Left renal cortex interstitium (tissue), 4 donors: ENCODE results near the gene GRIN2B. TPM values are rescaled to one million over a fixed set of nuclear protein-coding genes. Genes with fewer than 3 reads are reported as not detected.

ENCODE experiments used
- DNase-seq, 4 donors: peaks; one replicate each; pipeline ENCODE4 v3.0.0-alpha.2; 2013; ENCODE audit warnings: low read depth in 4 of 4, low spot score in 2 of 4, missing footprints in 1 of 4
- polyA plus RNA-seq, 4 donors: library from polyadenylated mRNA; unstranded; fragments of 120-200 nt; gene quantifications; one replicate each; pipeline ENCODE4 v1.2.1, GENCODE V29; 2013; ENCODE audit not compliant: insufficient read length in 4 of 4

Gene GRIN2B
- 1 to 10 TPM in 3 of 4 donors, under 1 TPM in 1; 0.62 to 1.3 (median 1.0) TPM for polyA plus RNA-seq

- DNase-seq = peak; percentile 42 to 63 (median 50)
These were observed at the start of gene GRIN2B for GRCh38 chr12:13981296-13981962. TSS of gene GRIN2B (minus strand) at chr12:13981602. CDS start at chr12:13866208, 115,394 bp downstream.

- DNase-seq = no peak
These were observed 45.1 kb upstream of the GRIN2B start for GRCh38 chr12:14026537-14026936.

GRCh38 chr12:14024591-14024990 lies 43.2 kb upstream of the GRIN2B start:
- DNase-seq = no peak

GRCh38 chr12:14018080-14018479 lies 36.7 kb upstream of the GRIN2B start:
- no peak for DNase-seq

DNA sequence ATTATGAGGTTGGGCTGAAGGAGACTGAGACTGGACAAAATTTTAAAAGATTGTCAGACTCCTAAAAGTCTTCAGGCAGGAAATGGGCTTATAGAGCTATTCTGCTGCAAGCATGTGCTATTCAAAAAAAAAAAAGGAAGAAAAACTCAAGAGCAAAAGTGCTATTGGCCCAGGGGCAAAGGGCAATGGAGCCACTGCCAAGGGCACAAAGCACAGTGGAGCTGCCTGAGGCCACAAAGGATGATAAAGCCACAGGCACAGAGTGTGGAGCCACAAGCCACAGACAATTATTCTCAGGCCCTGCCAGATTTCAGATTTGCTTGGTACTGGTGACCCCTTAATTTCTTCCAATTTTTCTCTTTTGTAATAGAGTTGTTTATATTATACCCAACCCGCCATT lies 29.6 kb upstream of the GRIN2B start:
- DNase-seq = no peak

- no peak for DNase-seq
These were observed 26.2 kb upstream of the GRIN2B start for GRCh38 chr12:14007639-14008038.

DNA sequence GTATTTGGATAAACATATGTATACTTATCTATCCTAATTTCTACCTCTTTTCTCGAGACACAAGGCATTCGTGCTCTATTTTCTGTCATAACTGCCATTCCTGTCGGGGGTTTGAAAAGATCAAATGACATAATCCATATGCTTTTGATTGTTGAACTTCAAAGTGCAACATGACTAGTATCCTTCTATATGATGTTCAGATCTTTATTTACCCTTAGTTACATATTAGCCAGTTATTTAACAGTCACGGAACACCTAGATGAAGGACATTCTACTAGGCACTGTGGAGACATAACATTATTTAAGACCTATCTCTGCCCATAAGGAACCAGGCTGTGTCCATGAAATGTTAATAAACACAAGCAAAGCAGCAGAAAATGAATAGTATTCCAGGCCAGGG lies 11.2 kb upstream of the GRIN2B start:
- no peak for DNase-seq

- DNase-seq = no peak
These were observed 10.7 kb upstream of the GRIN2B start for GRCh38 chr12:13992106-13992505.

GRCh38 chr12:13986031-13986430 lies 4.6 kb upstream of the GRIN2B start:
- DNase-seq = no peak

DNA sequence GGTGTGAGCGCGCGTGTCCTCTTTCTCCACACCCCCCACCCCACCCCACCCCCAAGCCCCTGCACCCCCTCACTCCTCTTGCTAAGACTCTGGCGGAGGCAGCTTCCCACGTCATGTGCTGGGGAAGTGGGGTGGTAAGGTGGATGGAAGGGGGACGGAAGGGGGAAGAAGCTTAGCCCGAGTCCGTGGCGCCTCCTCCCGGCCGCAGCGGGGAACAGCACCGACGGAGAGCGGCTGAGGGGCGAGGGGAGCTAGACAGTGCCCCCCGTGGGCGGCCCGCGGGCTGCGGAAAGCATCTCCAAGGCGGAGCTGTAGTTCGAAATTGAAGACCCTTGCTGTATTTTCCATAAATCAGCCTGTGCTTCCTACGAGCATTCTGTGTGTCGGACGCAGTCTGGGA lies 588 bp upstream of the GRIN2B start:
- DNase-seq = peak in 2 of 4 donors; percentile 13 to 37

GRCh38 chr12:13980538-13981295 lies 685 bp downstream of the GRIN2B start:
- peak in 3 of 4 donors; percentile 7 to 34 (median 18) for DNase-seq

DNA sequence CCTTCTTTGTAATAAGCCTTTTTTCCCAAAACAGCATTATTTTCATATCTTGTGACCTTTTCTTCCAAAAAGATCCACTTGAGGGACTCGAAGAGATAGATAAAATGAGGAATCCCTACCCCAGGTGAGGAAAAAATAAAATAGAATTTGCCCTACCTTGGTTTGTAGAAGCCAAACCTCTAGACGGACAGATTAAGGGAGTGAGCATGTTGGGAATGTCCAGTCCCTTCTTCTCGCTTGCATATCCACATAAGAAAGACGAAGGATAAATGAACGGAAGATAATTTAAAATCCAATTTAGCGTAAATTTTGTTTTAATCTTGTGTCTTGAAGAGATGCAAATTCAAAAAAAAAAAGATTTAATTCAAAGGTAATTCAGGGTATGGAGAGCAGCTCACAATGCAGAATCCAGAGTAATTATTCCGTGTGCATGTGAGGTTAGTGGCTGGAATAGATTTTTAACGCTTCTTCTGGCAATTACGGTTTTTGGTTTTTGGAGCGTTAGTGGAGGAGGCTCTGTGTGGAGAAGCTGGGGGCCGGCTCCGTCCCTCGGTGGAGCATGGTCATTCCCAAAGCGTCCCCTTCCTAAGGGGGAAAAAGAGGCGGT lies 1.5 kb downstream of the GRIN2B start:
- DNase-seq = no peak

DNA sequence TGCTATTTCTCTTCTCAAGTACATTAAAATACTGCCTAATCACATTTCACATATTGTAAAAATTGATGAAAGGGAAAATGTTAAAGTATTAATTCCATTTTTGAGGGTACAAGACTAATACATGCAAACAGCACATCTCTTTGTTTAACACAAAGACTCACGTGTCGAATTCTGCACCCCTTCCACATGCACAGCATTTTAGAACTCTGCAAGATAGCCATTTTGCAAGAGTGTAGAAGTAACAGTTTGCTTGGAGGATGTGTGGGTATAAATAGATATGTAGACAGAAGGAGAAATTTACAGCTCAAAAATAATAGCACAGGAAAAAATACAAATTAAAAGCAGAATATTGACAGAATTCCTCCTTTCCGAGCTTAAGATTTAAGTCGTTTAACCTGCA lies 2.5 kb downstream of the GRIN2B start:
- DNase-seq = no peak

DNA sequence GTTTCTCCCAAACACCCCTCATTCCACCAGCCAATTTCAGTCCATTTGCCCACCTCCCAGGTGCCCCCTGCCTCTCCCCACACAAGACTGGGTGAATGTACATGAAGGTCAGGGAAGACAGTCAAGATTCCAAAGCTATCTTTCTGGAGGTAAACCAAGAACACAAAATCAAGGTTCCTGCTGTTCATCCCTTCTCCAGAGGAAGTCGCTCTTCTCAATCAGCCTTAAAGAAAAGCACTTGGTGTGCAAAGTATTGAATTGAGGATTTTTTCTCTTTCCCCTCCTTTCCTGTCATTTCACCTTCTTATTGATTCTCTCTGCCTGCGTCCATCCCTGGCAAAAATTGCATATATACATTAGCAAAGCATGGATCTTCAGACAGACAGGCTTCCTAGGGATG lies 4.5 kb downstream of the GRIN2B start:
- DNase-seq = no peak

DNA sequence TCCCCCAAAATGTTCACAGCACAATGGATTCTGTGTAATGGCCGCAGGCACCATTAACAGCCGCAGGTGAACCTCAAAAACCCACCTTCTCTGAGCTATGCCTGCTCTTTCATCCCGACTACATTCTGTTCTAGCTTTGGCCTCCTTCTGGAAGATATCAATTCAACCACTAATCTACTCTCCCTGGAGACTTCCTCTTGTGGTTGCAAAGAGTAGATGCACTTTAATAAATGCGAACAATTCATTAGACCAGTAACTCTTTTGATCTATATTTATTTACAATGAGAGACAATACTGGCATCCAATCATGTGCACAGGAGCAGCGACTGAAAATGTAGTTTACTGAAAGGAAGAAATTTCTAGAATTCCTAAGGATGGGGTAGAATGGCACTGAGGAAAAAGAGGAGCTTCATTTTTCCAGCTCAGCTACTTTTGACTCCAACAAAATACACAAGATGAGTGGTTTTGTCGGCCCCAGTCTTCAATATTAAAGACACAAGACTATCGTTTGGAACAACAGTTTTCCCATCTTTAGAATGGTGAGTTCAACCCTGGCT lies 5.3 kb downstream of the GRIN2B start:
- no peak for DNase-seq

DNA sequence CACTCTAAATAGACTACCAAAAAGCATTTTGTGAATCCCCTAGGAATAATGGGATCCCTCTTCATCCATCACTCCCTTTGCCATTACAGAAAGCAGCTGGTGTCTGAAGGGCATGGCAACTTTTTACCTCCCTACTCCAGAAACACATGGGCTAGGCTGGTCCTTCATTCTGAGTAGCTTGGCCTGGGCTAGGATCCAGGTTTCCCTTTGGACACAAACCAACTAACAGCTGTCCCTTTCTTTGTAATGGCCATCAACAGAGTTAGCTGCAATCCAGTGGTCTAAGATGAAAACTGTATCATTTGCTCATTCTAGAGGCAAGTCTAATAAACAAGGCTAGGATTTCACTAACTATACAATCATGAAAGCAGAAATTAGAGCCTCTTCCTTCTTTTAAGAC lies 7.4 kb downstream of the GRIN2B start:
- no peak for DNase-seq

DNA sequence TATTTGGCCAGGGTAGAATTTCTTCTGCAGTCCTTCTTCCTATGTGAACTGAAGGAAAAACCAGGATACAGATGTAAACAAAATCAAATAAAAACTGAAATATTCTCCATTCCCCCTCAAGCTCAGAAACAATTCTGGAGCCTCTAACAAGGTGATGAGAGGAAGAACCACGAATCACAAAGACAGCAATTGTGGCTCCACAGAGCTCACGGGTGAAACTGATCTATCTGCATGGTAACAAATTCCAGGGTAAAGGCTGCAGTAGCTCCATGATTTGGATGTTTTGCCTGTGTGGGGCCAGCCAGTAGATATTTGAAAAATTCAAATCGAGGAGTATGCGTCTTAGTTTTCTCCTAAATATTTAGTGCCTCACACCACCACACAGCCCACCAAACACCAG lies 10.6 kb downstream of the GRIN2B start:
- no peak for DNase-seq

DNA sequence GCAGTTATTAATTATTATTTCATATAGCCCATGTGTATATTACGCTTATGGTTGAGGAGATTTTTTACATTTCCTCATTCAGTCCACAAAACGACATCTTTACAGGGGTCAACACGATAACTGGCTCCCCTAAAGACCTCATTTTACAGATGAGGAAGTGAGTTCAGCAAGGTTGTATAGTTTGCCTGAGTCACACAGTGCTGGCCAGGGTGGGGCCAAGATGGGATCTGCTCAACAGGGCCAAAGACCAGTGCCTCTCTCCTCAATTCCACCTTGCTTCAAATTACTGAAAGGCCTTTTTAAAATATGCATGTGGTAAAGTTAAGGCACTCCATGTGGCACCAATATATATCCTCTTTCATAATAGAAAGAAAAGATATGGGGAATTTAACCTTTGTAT lies 13.1 kb downstream of the GRIN2B start:
- DNase-seq = no peak

DNA sequence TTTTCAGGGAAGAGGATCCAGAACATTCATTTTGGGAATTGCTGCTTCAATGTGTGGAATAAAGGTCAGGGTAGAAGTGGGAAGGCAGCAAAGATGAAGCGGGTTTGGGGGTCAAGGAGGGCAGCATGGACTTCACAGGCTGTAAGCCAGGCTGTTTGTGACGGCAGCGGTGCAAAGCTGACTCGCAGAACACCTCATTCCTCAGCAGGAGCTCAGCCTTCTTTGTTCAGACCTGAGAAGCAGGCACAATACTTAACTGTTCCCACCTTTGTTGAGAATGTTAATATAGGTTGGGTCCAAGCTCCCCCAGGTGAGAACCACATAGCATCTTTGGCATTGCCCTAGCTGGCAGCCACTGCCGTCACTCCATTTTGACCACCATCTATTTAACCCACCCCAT lies 16.7 kb downstream of the GRIN2B start:
- no peak for DNase-seq

DNA sequence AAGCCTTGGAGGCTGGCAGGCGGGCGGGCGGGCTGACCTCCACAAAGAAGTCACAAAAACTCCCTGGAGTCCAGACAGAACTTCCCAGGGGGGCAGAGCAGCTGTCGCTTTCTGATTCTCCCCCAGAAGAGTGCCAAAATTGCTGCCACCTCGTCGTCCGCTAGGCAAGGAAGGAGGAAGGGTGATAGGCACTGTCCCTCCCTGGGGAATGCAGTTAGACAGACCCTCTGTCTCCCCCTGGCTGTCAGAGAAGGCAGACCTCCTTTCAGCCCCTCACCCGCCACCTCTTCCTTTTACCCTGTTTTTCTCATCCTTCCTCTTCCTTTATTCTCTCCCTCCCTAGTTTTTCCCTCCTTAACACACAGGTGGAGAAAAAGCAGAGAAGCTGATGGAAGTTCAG lies 18.7 kb downstream of the GRIN2B start:
- no peak for DNase-seq

DNA sequence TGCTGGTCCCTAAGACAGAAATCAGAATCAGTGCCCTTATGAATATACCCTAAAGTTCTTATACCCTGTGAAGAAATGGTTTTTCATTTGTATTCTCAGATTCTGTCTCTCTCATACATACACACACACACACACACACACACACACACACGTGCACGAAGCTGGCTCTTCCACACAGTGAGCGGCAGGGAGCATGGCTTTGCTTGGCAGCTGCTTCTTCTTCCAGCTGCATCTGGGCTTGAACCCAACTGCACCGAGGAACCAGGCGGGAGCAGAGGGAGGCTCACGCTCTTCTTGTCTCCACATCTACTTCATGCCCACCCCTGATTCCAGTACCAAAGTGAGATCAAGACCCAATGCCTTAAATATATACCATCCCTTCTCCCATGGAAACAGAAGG lies 19.4 kb downstream of the GRIN2B start:
- DNase-seq = no peak
